Epidermal melanocyte (primary cell): ENCODE results near the gene PCED1B.

Experiments used
- DNase-seq: peaks from one replicate; pipeline ENCODE4 v3.0.0; 2011; ENCODE audit warnings: low spot score; ENCODE audit not compliant: insufficient read length

Gene PCED1B

DNA sequence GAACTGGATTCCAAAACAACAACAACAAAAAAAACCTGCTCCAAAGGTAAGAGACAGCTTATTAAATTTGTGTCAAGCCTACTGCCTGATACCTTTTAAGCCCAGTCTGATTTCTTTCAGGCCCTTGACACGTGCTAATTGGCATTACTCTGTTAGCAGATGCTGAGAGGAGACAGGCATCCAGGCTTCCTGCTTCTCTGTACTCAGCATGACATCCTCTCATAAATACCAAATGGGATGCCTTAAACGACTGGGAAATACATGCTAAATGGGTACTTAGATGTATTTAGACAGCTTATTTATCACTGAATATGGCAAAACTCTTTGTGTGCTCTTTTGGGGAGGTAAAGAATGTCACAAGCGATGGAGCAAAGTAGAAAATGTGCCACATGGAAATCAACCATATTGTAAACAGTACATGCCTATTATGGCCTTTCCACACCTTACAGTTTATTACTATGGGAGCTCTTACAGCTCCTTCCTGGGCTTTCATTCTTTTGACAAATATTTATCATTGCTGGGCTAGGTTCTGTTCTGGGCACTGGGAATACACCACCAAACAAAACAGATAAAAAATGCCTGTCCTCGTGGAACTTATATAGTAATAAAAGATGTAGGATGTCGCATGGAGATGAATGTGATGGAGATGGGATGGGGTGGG, 11.5 kb upstream of the PCED1B start:
- no peak for DNase-seq

DNA sequence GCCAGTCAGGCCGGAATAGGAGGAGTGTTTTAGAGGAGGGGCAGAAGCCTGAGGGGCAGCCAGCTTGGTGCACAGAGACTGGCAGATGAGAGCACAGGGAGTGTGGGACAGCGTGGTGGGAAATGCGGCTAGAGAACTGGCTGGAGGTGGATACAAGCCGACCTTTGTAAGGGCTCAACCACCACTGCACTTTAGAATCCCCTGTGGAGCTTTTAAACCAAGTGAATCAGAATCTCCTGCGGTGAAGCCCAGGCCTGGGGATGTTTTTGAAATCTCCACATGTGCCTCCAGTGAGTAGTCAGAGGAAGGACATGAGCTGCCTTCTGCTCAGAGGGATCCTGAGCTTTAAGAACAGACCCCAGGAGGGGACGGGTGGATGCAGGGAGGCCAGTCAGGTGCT, 10.9 kb upstream of the PCED1B start:
- DNase-seq = no peak

DNA sequence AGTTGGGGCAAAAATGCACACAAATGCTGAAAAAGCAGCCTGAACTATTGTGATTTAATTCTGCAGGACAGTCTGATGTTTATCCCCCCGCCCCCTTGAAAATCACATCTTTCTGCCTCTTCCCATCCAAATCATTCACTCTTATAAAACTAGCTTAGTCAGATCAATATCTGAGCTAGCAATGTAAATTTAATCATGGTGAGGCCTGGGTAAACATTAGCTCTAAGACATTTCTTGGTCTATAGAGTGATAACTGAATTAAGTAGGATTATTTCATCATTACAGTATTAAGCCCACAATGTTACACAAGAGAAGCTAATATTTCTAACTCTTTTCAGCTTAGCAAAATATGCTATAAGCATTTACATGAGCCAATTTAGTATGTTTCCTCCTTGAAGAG, 9.1 kb upstream of the PCED1B start:
- no peak for DNase-seq

DNA sequence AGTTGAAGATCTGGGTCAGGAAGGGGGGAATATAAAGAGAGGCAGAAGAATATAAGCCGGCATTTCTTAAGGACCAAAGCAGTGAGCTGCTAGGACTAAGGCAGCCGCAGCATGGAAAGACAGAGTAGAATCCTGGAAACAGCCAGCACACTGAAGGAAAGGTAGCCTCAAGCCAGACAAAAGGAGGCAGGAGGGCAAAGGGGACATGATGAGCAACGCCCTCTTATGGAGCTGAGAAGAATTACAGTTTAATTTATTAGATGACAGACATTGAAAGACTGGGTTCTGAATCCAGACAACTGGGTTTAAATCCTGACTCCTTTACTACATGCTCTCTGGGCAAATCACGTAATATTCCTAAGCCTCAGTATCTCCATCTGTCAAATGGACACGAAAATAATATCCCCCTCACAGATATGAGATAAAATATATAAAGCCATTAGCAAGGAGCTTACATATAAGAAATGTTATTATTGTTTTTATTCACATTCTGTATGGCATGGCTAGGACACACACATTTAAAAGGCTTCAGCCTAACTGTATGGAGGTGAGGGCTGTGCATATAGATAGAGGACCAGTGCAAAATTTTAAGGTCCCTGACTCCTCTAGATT, 8.1 kb upstream of the PCED1B start:
- DNase-seq = no peak

DNA sequence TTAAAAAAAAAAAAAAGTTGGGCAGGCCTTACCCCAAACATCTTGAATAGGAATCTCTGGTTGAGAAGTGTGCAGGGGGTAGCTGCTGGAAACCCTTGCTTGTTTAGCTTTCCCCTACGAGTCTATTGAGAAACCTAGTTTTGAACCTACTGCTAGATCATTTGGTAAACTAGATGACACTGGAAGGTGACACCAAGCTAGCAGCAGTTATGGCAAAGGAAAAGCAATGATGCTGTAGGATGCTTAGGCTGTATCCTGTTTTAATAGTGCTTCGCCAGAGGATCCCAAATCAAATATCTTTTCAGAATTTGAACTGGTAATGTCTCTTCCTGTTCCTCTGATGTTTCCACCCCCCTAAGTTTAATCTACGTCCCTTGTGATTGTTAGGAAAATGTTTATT, 5.5 kb upstream of the PCED1B start:
- no peak for DNase-seq

DNA sequence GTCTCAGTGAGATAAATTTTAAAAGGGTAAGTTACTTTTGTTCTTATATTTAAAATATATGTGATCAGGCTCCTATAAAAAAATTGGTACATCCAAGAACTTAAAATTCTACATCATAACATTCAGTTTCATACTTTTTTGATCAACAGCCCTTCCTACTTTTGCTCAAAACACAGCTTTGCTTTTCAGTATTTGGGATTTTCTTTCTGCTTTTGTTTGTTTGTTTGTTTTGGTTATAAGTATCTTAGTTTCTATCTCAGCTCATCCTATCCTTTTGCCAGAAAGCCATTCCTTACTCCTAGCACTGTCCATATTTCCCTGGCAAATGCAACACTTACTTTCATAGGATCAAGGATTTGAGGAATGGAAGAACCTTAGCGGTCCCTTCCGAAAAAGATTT, 4.7 kb upstream of the PCED1B start:
- no peak for DNase-seq

DNA sequence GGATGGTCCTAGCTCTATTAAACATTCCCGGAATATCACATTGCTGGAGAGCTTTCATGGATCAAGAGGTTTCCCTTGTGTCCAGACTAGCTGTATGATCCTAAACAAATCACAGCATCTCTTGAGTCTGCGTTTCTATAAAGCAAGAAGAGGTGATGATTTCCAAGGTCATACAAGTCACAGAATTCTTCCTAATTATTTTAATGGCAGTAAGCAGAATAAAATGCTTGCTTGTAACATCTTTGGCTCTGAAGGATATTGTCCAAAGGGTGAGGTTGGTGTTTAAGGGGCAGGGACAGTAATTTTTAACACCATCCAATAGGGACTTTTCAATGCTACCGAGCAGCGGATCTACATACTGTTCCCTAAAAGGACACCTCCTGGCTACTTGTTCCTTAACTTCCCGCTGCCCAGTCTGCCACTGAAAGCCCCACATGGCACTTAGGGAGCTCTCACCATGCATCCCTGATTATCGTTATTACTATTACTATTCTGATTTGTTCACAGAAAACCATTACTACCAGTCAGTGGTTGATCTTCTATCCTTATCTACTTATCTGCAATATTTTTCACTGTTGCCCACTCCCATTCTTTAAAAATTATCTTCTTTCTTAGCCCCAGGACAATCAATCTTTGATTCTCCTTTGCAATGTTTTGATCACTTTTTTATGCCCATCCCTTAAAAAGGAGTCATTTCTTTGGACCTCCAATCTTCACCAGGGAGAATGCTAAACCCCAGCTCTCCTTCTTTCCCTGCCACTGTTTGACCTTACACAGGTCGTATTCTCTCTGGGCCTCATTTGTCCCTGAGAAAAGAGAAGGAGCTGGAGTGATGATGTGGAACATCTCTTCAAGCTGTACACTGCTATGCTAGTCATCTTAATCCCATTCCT, 4.0 kb upstream of the PCED1B start:
- DNase-seq = no peak

DNA sequence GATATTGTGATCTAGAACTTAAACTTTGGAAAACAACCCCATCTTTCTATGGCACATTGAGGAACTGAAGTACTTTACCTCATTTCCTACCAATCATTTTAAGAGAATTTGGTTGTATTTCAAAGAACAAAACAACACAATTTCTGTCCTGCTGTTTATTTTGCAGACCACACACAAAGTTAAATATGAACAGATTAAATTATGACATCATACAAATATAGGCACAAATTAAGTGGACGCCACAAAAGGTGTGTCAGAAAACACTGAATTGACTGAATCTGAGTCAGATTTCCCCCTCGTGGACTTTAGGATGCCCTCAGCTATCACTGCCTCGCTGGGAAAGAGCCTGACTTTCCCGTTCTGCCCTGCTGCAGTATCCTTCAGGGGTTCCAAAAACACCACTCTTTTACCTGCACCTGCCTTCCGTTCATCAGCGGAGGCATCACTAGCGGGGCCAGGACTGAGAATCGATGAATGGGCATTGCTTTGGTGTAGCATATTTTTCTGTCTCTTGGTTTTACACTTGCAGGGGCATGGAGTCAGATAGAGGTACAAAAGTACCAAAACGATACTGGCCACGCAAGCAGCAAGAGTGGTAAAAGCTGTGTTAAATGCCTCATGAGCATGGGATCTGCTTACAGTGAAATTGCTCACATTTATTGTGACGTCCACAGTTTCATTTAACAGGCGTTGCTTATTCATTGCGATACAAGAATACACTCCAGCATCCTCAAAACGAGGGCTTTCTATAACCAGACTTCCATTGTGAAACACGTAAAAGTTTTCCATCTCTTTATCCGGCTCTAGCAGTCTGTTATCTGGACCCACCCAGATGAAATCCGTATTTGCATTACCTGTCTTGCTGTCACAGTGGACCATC, 2.0 kb upstream of the PCED1B start:
- DNase-seq = no peak

DNA sequence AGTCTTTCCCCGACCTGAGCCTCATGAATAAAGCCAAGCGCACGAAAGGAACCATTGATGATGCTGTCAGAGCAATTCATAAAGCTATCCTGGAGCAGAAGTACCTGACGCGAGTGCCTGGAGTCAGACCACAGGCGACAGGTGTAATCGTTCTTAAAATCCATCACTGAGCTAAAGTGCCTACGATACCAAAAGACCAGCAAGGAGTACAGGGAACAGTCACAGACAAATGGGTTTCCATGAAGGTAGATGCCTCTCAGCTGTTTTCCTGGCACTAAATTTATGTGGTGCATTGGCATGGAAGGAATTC, 1.4 kb upstream of the PCED1B start:
- no peak for DNase-seq

DNA sequence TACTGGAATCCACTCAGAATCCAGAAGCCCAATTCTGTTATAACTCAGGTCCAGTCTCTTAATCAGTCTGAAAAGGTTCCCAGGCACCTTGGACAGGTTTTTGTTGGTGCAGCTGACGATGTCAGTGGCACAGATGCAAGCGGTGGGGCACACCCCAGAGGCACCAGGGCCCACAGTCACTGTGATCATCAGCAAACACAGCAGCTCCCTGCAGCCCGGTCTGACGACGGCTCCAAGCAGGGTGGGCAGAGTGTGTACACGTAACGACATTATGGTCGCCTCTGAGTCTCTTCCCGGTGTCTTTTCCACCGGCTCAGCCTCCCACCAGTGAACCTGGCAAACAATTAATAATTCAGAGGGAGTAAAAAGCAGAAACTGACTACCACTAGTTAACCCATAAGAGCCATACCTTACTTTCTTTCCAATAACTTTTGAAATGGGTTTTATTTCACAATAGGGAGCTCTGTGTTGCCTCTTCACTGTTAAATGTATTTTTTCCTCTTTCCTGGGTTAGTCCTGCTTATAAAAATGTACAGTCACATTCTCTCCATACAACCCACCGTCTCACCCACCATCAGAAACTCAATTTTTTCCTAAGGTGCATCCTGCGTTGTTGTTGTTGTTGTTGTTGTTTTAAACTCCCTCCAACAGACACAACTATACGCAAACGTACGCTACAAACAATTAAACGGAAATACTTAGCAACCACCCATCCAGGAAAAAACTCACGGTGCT, 521 bp upstream of the PCED1B start:
- DNase-seq = no peak

DNA sequence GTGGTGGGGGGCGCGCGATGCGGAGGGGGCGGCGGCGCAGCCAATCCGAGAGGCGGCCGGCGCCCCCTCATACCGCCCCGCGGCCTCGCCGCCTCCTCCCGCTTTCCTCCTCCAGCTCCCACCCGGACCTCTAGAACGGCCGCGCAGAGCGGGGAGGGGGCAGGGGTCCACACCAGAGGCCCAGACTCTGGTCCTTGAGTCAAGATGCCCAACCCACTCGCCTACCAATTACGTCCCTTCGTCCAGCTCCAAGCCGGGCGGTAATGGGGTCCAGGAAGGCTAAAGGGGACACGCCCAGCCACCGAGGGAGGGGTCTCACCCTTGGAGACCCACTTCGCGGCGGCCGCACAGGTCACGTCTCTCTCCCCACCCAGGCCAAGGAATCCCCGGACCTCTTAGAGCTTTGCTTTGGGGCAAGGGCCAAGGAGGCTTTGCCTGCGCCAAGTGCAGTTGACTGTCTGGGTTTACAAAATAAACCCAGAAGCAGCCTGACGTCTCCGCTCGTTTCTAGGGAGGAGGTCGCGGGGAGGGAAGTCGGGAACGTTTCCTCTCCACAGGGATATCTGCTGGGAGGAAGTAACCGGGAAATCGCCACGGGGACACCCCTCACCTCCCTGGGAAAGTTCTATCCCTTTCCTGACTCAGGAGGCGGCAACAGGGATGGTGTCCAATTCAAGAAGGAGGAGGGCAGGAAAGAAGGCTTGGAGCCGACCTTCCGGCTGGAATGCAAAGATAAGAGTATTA, 732 bp downstream of the PCED1B start:
- no peak for DNase-seq

DNA sequence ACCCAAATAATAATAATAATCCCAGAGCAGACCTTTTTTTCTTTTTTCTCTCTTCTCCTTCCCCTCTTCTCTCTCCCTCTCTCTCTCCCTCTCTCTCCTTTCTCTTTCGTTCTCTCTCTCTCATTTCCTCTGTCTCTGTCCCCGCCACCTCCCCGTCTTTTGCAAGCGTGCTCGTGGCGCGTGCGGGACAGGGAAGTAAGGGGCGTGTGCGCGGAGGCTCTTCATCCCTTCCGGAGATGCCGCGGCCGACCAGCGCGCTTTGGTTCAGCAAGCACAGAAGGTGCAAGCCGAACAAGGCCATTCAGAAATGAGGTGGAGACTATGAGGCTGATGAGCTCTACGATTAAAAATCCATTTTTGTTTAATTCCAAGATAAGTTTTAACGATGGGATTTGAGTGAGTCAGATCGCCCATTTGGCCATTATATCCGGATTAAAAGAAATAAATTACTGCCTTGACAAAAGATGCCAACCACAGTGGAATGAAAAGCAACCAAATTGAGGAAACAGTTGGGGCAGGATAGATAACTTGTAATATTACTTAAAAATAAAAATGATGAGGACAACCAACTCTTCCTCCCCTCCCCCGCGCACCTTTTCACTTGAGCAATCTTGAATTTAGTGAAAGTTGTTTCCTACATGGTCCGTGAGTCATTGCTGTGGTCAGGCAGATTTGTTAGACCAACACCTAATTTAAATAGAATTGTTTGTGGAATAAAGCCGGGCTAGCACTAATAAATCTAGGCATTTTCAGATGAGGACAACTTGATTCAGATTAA, 1.5 kb downstream of the PCED1B start:
- DNase-seq = no peak

DNA sequence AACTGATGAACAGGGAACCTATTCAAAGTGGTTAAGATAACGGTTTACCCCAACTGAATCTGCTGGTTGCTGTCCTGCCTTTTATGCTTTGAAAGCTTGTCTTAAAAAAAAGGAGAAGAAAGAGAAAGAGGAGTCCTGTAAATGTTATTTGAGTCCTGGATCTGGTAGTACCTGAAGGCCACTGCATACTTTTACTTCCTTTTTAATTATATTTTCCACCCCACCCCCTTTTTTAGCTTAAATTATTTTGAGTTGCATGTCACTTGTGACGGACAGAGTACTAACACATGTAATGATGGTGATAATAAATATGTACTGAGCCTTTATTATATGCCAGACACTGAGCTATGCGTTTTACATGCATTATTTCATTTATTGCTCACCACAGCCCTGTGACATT, 2.9 kb downstream of the PCED1B start:
- DNase-seq = no peak

DNA sequence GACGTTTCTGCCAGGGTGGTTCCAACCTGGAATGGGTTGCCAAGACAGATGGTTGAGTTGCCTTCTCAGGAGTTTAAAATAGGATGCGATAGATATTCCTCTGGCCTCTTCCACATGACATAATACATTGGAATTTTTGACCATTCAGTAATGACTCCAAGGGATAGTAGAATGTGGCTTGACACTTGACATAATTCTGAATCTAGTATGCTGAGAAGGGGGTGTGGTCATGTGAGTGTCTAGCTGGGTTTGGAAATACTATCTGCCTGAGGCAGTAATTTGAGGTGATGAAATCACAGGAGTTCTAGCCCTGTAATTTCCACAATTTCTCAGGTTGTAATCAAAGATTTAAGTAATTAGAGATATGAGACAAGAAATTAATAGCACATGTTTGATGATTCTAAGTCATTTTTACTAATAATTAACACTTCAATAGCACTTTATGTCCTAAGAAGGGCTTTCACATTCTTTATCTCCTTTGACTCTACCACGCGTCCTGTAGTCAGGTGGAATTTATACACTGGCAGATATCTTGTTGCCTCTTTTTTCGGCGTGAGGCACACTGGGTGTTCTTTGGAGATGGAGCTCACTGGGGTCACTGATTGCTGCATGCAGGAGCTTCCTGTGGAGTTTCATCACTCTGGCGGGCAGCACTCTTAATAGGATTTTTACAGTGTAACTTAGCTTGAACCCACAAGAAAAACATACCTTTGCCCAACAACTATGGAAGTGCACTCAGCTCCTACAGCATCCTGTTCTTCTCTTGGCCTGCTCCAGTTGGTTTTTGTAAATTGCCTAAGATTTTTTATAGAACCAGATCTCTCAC, 3.6 kb downstream of the PCED1B start:
- DNase-seq = no peak

DNA sequence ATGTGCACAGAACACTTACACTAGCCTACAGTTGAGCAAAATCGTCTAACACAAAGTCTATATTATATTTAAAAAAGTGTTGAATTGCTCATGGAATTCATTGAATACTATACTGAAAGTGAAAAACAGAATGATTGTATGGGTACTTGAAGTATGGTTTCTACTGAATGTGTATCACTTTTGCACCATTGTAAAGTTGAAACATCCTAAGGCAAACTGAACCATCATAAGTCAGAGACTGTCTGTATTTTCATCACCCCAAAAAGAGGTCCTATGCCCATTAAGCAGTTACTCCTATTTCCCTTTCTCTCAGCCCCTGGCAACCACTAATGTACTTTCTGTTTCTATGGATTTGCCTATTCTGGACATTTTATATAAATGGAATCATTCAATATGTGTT, 4.8 kb downstream of the PCED1B start:
- no peak for DNase-seq

DNA sequence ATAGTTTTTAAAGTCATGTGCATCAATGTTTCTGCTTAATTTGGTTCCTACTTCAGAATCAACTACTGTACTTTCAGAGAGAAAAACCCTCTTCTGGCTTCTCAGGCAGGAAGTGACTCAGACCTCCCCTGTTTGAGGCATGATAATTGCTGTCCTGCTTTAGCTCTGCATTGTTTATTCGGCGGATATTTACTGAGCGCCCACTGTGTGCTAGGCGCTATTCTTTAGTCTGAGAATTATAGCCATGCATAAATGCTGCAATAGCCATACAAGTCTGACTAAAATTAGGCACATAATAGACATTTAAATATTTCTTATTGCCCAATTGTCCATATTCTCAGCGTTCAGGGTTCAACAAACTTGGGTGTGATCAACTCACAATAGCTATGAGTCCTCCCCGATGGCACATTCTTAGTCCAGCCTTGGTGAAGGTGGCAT, 6.4 kb downstream of the PCED1B start:
- no peak for DNase-seq

DNA sequence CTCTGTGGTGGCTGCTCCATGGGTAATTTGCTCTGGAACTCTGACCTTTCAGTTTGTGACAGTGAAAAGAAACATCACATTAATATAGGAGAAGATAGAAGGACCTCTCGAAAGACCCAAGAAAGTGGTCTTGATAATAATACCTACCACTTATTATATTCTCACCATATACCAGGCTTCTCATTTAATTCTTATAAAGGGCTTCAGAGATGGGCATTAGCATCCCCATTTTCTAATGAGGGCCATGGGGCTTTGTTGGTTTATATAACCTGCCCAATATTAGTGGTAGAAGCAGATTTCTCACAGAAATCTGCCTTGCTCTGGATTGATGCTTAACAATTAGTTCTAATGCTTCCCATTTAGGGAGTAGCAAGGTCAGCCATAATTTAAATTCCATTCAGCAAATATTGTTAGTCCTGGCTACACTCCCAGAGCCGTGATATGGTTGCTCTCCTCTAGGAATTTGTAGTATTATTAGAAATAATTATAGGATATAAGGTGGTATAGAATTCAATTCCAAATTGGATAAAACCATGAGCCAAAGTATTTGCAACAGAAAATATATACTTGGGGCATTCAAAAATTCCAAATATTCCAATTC, 7.8 kb downstream of the PCED1B start:
- no peak for DNase-seq
